Vagina (tissue), 2 donors: ENCODE measurements around the gene BTG1.

Source experiments
- POLR2AphosphoS5 ChIP-seq, 2 donors: sonication (generic); formaldehyde crosslinking; IDR thresholded peaks; one replicate each; pipeline ENCODE4 v1.9.0; 2017; ENCODE audit warnings: antibody characterized with exemption in 2 of 2, mild to moderate bottlenecking in 2 of 2, low read depth in 1 of 2; ENCODE audit not compliant: insufficient read depth in 1 of 2
- TF ChIP-seq, protein P1 (sequence below), 3 experiments: fragments of 450-650 bp in 2 of 3; fragments of 200-600 bp in 1 of 3; sonication (generic) in 1 of 3; IDR thresholded peaks; one replicate each; pipeline ENCODE4 v1.5.1; 2017 to 2019; ENCODE audit warnings: antibody characterized with exemption in 3 of 3, mild to moderate bottlenecking in 2 of 3, moderate library complexity in 2 of 3

DNA sequence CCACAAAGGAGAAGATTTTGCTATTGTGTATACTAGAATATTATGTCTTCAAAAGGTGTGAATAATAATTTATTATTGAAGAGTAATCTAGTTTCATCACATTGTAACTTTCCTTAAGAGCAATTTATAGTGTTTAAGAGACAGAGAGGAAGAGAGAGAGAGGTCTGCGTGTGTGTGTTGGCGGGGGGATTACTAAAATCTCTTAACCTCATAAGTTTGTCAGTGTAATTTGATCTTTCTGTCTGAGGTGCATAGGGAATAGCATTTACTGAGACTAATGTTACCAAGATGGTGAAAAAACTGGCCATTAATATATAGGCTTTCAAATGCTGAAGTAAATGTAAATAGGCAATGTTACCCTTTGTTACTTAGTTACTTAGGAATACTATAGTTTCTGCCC, 48.2 kb upstream of the BTG1 start:
- TF ChIP-seq, protein P1, sequence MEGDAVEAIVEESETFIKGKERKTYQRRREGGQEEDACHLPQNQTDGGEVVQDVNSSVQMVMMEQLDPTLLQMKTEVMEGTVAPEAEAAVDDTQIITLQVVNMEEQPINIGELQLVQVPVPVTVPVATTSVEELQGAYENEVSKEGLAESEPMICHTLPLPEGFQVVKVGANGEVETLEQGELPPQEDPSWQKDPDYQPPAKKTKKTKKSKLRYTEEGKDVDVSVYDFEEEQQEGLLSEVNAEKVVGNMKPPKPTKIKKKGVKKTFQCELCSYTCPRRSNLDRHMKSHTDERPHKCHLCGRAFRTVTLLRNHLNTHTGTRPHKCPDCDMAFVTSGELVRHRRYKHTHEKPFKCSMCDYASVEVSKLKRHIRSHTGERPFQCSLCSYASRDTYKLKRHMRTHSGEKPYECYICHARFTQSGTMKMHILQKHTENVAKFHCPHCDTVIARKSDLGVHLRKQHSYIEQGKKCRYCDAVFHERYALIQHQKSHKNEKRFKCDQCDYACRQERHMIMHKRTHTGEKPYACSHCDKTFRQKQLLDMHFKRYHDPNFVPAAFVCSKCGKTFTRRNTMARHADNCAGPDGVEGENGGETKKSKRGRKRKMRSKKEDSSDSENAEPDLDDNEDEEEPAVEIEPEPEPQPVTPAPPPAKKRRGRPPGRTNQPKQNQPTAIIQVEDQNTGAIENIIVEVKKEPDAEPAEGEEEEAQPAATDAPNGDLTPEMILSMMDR (IDR thresholded peaks at IDR 0.05): no peak
- TF ChIP-seq POLR2AphosphoS5 (IDR thresholded peaks at IDR 0.05; ENCODE audit: insufficient read depth in 1 of 2, low read depth in 1 of 2): no peak
